WTC11 (cell line): ENCODE measurements around the gene GNLY. TPM values are rescaled to one million over a fixed set of nuclear protein-coding genes. Genes with fewer than 3 reads are reported as not detected.

ENCODE experiments used
- ATAC-seq: fragments of 200-7000 bp; cut with Tn5 transposase; 2 replicates; pipeline ENCODE4 v1.10.0; 2021; ENCODE audit warnings: mild to moderate bottlenecking, moderate library complexity
- CTCF ChIA-PET: fragments of 300-600 bp; sonication (Branson Sonifier 250); formaldehyde crosslinking; loops from one replicate; lab custom pipeline; 2021; ENCODE audit warnings: antibody characterized with exemption; lab: Charles Lee
- POLR2A ChIA-PET: fragments of 350-600 bp; sonication (Branson Sonifier 250); formaldehyde crosslinking; loops from one replicate; lab custom pipeline; 2021; ENCODE audit warnings: antibody characterized with exemption; lab: Charles Lee
- DNase-seq: peaks from one replicate; pipeline ENCODE4 v3.0.0; 2021; ENCODE audit warnings: low spot score
- H3K27ac Mint-ChIP-seq: 2 replicates; pipeline ENCODE4 v1.8.0; 2021; ENCODE audit warnings: mixed read lengths
- H3K27me3 Mint-ChIP-seq: 2 replicates; pipeline ENCODE4 v1.8.0; 2021; ENCODE audit warnings: low read depth, mild to moderate bottlenecking, moderate library complexity, mixed read lengths
- H3K36me3 Mint-ChIP-seq: 2 replicates; pipeline ENCODE4 v1.8.0; 2021; ENCODE audit warnings: mixed read lengths
- H3K4me1 Mint-ChIP-seq: 2 replicates; pipeline ENCODE4 v1.8.0; 2022; ENCODE audit warnings: mixed read lengths
- H3K4me3 Mint-ChIP-seq: 2 replicates; pipeline ENCODE4 v1.8.0; 2021; ENCODE audit warnings: mild to moderate bottlenecking, moderate library complexity, mixed read lengths
- H3K9me3 Mint-ChIP-seq: 2 replicates; pipeline ENCODE4 v1.8.0; 2021; ENCODE audit warnings: mixed read lengths
- ATF3 ChIP-seq: sonication (generic); formaldehyde crosslinking; conservative IDR thresholded peaks from 2 replicates; pipeline ENCODE4 v1.8.1; 2022; ENCODE audit warnings: mild to moderate bottlenecking, missing genetic modification reagents
- E2F4 ChIP-seq: sonication (generic); formaldehyde crosslinking; IDR thresholded peaks from 2 replicates; pipeline ENCODE4 v1.8.1; 2022; ENCODE audit warnings: low read depth, mild to moderate bottlenecking, moderate library complexity, missing genetic modification reagents, borderline replicate concordance
- E2F5 ChIP-seq: sonication (generic); formaldehyde crosslinking; IDR thresholded peaks from 2 replicates; pipeline ENCODE4 v1.8.1; 2022; ENCODE audit warnings: mild to moderate bottlenecking, moderate library complexity, missing genetic modification reagents
- EMX1 ChIP-seq: fragments of 250-450 bp; sonication (Bioruptor Pico); IDR thresholded peaks from 2 replicates; pipeline ENCODE4 v1.8.0; 2021; ENCODE audit warnings: mild to moderate bottlenecking
- ERG ChIP-seq: fragments of 250-450 bp; sonication (Bioruptor Pico); IDR thresholded peaks from 2 replicates; pipeline ENCODE4 v1.8.0; 2021; ENCODE audit warnings: mild to moderate bottlenecking
- JAZF1 ChIP-seq: fragments of 250-450 bp; sonication (Bioruptor Pico); IDR thresholded peaks from 2 replicates; pipeline ENCODE4 v1.9.0; 2021; ENCODE audit warnings: moderate library complexity, mild to moderate bottlenecking, inconsistent platforms
- NFATC4 ChIP-seq: fragments of 250-450 bp; sonication (Bioruptor Pico); IDR thresholded peaks from 2 replicates; pipeline ENCODE4 v1.9.0; 2021; ENCODE audit warnings: mild to moderate bottlenecking
- NFYB ChIP-seq: sonication (generic); formaldehyde crosslinking; conservative IDR thresholded peaks from 2 replicates; pipeline ENCODE4 v1.8.0; 2022; ENCODE audit warnings: low read depth, missing genetic modification reagents
- NR3C1 ChIP-seq: sonication (generic); formaldehyde crosslinking; conservative IDR thresholded peaks from 2 replicates; pipeline ENCODE4 v1.8.1; 2023; ENCODE audit warnings: low read depth, mild to moderate bottlenecking, missing genetic modification reagents
- PRDM15 ChIP-seq: sonication (generic); formaldehyde crosslinking; IDR thresholded peaks from 2 replicates; pipeline ENCODE4 v1.8.0; 2022; ENCODE audit warnings: missing genetic modification reagents
- PREB ChIP-seq: sonication (generic); formaldehyde crosslinking; IDR thresholded peaks from 2 replicates; pipeline ENCODE4 v1.8.1; 2022; ENCODE audit warnings: mild to moderate bottlenecking, missing genetic modification reagents, moderate library complexity, borderline replicate concordance
- PRRX2 ChIP-seq: fragments of 250-450 bp; sonication (Bioruptor Pico); IDR thresholded peaks from 2 replicates; pipeline ENCODE4 v1.8.0; 2021; ENCODE audit warnings: mild to moderate bottlenecking
- SMAD3 ChIP-seq: sonication (generic); formaldehyde crosslinking; IDR thresholded peaks from 2 replicates; pipeline ENCODE4 v1.8.0; 2022; ENCODE audit warnings: missing genetic modification reagents, mild to moderate bottlenecking, borderline replicate concordance
- SP1 ChIP-seq: sonication (generic); formaldehyde crosslinking; conservative IDR thresholded peaks from 2 replicates; pipeline ENCODE4 v1.8.1; 2022; ENCODE audit warnings: missing genetic modification reagents
- STAT6 ChIP-seq: sonication (generic); formaldehyde crosslinking; conservative IDR thresholded peaks from 2 replicates; pipeline ENCODE4 v1.8.1; 2023; ENCODE audit warnings: mild to moderate bottlenecking, low read depth, missing genetic modification reagents, moderate library complexity
- TEAD4 ChIP-seq: sonication (generic); formaldehyde crosslinking; IDR thresholded peaks from 2 replicates; pipeline ENCODE4 v1.8.0; 2022; ENCODE audit warnings: mild to moderate bottlenecking, missing genetic modification reagents
- ZNF121 ChIP-seq: sonication (generic); formaldehyde crosslinking; IDR thresholded peaks from 2 replicates; pipeline ENCODE4 v1.8.0; 2023; ENCODE audit warnings: missing genetic modification reagents
- ZNF138 ChIP-seq: sonication (generic); formaldehyde crosslinking; conservative IDR thresholded peaks from 2 replicates; pipeline ENCODE4 v1.8.1; 2022; ENCODE audit warnings: mild to moderate bottlenecking, moderate library complexity, missing genetic modification reagents
- ZNF263 ChIP-seq: sonication (generic); formaldehyde crosslinking; IDR thresholded peaks from 2 replicates; pipeline ENCODE4 v1.8.1; 2022; ENCODE audit warnings: low read depth, mild to moderate bottlenecking, moderate library complexity, missing genetic modification reagents
- ZNF512 ChIP-seq: sonication (generic); formaldehyde crosslinking; IDR thresholded peaks from 2 replicates; pipeline ENCODE4 v1.8.1; 2022; ENCODE audit warnings: missing genetic modification reagents, borderline replicate concordance
- total RNA-seq: library from RNA; stranded (reverse); gene quantifications from 3 replicates; pipeline ENCODE4 v1.2.3, GENCODE V29; 2021

GNLY gene
- total RNA-seq, 1 experiment from 2014 or later, result not detected

- Mint-ChIP-seq H3K27ac (no peak overlapping the region), H3K36me3 (no peaks in the 10 kb centered on the region), H3K9me3 (no peaks in the 10 kb centered on the region), H3K4me1 (no peaks in the 10 kb centered on the region), H3K27me3 (no peaks in the 10 kb centered on the region), H3K4me3 (no peak overlapping the region)
- DNase-seq (no peak), ATAC-seq (no peak)
- POLR2A ChIA-PET, result interaction anchor here (0.7 kb wide), 1 partner anchor 60 kb away, joined by 3 read pairs; no protein-coding TSS in a partner anchor
- no peak for TF ChIP-seq TEAD4 (CRISPR knock-in tag)
- TF ChIP-seq SMAD3 (CRISPR knock-in tag), result no peak
- no peak for TF ChIP-seq EMX1 (CRISPR knock-in tag)
- TF ChIP-seq PRDM15 (CRISPR knock-in tag), result no peak
- no peak for TF ChIP-seq E2F4
- TF ChIP-seq JAZF1 (CRISPR knock-in tag), result no peak
- no peak for TF ChIP-seq SP1 (CRISPR knock-in tag)
- no peak for TF ChIP-seq ZNF121 (CRISPR knock-in tag)
- TF ChIP-seq PREB (CRISPR knock-in tag), result no peak
- TF ChIP-seq ATF3, result no peak
- no peak for TF ChIP-seq ZNF263 (CRISPR knock-in tag)
- TF ChIP-seq ZNF138 (CRISPR knock-in tag), result no peak
- TF ChIP-seq STAT6, result no peak
- CTCF ChIA-PET, result no interaction called here
Observed at GRCh38 chr2:85666016-85666415, 28.1 kb upstream of the GNLY start.

- no peak overlapping the region for H3K27ac Mint-ChIP-seq
- no peak overlapping the region for H3K4me3 Mint-ChIP-seq
- ATAC-seq (no peak), DNase-seq (no peak)
- H3K9me3 Mint-ChIP-seq, result no peaks in the 10 kb centered on the region
- no peaks in the 10 kb centered on the region for H3K4me1 Mint-ChIP-seq
- ChIA-PET POLR2A (interaction anchor here (0.7 kb wide), 1 partner anchor 61 kb away, joined by 3 read pairs; no protein-coding TSS in a partner anchor), CTCF (no interaction called here)
- H3K36me3 Mint-ChIP-seq, result no peaks in the 10 kb centered on the region
- H3K27me3 Mint-ChIP-seq, result no peaks in the 10 kb centered on the region
- TF ChIP-seq PRRX2 (CRISPR knock-in tag) (no peak), E2F5 (no peak), NR3C1 (no peak), ERG (CRISPR knock-in tag) (no peak), NFYB (CRISPR knock-in tag) (no peak), NFATC4 (CRISPR knock-in tag) (no peak), ZNF512 (CRISPR knock-in tag) (no peak)
Observed at GRCh38 chr2:85666435-85667316, 27.5 kb upstream of the GNLY start.
